Measurements from ENCODE around the gene PALB2. TPM values are rescaled to one million over a fixed set of nuclear protein-coding genes. Genes with fewer than 3 reads are reported as not detected.

The PALB2 gene
- total and polyA plus RNA-seq, 2 of the 13 experiments (the other 11 are each of a cell fraction or from before 2014, with no cell fraction given) = 12.1 to 40.9 TPM

- peak; percentile 73; the same call in 1 of the 2 replicates for TF ChIP-seq ZBED4 (CRISPR knock-in tag; IDR thresholded peaks at IDR 0.05; ENCODE audit: borderline replicate concordance)
- peak; percentile 58 for TF ChIP-seq STAG1 (CRISPR knock-in tag; IDR thresholded peaks at IDR 0.05)
- TF ChIP-seq CREBL2 (CRISPR knock-in tag; IDR thresholded peaks at IDR 0.05; ENCODE audit: borderline replicate concordance) = peak; percentile 40; the same call in 1 of the 2 replicates
- TF ChIP-seq ZNF772 (CRISPR knock-in tag; IDR thresholded peaks at IDR 0.05) = peak; percentile 46
- TF ChIP-seq HNRNPUL1 (IDR thresholded peaks at IDR 0.05; ENCODE audit: low read depth, low read length) = peak; percentile 92
- TF ChIP-seq NCOA1 (CRISPR knock-in tag; IDR thresholded peaks at IDR 0.05) = peak; percentile 82; the same call in 1 of the 2 replicates
- peak; percentile 85; the same call in 1 of the 2 replicates for TF ChIP-seq ZNF747 (CRISPR knock-in tag; IDR thresholded peaks at IDR 0.05; ENCODE audit: borderline replicate concordance)
- TF ChIP-seq SMAD3 (CRISPR knock-in tag; IDR thresholded peaks at IDR 0.05) = peak; percentile 85
- peak; percentile 89 for TF ChIP-seq ZNF883 (CRISPR knock-in tag; IDR thresholded peaks at IDR 0.05; ENCODE audit: not compliant biosample characterization)
- TF ChIP-seq HNF1A (IDR thresholded peaks at IDR 0.05; ENCODE audit: low read depth) = peak; percentile 23; the same call in 1 of the 2 replicates
- TF ChIP-seq HNF1A (CRISPR knock-in tag; IDR thresholded peaks at IDR 0.05; ENCODE audit: borderline replicate concordance) = peak; percentile 77; the same call in 1 of the 2 replicates
- peak; percentile 96 for TF ChIP-seq ZNF687 (CRISPR knock-in tag; IDR thresholded peaks at IDR 0.05)
- no peak; the same call in 1 of the 2 replicates for TF ChIP-seq ZBTB8A (CRISPR knock-in tag; IDR thresholded peaks at IDR 0.05; ENCODE audit: borderline replicate concordance, low read depth)
Measured at GRCh38 chr16:23556881-23557778, 84.0 kb downstream of the PALB2 start, which contains the start of the genes EARS2 and UBFD1 (continued).

Measured in HepG2 (cell line).